Activated T-helper 1 cell treated with Interleukin-2 at 50 U/mL for 16 hours (primary cell): ENCODE results near the gene ADAMTSL5.
"Not testable (repeated sequence)": the region's sequence is repeated elsewhere in the genome, so short reads cannot be mapped to it uniquely, and the experiment has no call there.

Experiments used
- DNase-seq: peaks from one replicate; pipeline ENCODE4 v3.0.0-alpha.2; 2020; ENCODE audit warnings: low read depth

ADAMTSL5 gene

GRCh38 chr19:1529430-1529816, 16.6 kb upstream of the ADAMTSL5 start:
- no peak for DNase-seq

GRCh38 chr19:1528596-1529429, 16.0 kb upstream of the ADAMTSL5 start:
- no peak for DNase-seq

DNA sequence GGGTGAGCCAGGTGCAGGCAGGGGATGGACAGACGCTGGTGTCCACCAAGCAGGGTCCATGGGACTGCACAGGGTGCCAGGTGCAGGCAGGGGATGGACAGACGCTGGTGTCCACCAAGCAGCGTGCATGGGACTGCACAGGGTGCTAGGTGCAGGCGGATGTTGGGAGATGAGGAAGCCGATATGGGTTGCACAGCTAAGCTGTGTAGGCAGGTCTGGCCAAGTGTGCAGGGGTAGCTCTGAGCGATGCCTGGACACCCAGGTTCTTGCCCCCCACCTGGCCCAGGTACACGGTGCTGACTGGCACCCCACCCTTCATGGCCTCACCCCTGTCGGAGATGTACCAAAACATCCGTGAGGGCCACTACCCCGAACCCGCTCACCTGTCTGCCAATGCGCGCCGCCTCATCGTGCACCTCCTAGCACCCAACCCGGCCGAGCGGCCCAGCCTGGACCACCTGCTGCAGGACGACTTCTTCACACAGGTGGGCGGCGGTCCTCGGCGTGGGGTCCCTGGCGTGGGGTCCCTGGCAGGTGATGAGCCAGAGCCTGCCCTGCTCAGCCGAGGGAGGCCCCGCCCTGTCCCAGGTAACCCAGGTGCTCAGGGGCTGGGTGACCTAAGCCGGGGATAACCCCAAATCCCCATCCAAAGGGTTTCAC, 15.0 kb upstream of the ADAMTSL5 start:
- DNase-seq: no peak

GRCh38 chr19:1526979-1527649, 14.3 kb upstream of the ADAMTSL5 start:
- DNase-seq: no peak

DNA sequence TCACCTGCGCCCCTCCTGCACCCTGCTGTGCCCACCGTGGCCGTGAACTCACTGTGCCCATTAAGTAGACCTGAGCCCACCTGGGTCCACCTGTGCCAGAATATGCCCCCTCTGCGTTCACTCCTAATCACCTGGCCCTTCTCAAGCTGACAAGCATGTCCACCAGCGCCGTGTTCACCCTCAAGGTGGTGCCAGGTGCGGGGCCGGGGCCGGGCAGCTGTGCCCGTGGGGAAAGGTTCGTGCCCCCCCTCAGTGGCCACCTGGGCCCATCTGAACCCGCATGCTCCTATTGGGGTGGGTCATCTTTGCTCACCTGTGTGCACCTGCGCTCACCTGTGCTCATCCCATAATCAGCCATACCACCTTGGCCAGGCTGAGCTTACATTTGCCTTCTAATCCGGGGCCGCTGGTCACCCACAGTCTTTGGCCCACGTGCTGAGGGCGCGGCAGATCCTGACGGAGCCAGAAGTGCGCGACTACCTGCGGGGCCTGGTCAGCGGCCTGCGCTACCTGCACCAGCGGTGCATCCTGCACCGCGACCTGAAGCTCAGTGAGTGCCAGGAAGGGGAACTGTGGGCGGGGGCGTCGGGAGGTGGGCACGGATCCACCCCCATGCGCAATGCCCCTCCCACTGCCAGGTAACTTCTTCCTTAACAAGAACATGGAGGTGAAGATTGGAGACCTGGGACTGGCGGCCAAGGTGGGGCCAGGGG, 13.4 kb upstream of the ADAMTSL5 start:
- DNase-seq: no peak

DNA sequence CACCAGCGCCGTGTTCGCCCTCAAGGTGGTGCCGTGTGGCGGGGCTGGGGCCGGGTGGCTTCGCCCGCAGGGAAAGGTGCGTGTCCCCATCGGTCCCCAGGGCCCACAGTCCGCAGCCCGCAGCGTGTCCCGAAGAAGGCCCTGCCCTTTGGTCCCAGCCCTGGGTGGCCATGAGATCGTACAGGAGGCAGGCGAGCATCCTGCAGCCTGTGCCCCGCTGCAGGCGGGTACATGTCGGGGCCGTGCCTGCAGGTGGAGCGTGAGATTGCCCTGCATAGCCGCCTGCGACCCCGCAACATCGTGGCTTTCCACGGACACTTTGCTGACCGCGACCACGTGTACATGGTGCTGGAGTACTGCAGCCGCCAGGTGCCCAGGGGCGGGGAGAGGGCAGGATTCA, 12.5 kb upstream of the ADAMTSL5 start:
- no peak for DNase-seq

DNA sequence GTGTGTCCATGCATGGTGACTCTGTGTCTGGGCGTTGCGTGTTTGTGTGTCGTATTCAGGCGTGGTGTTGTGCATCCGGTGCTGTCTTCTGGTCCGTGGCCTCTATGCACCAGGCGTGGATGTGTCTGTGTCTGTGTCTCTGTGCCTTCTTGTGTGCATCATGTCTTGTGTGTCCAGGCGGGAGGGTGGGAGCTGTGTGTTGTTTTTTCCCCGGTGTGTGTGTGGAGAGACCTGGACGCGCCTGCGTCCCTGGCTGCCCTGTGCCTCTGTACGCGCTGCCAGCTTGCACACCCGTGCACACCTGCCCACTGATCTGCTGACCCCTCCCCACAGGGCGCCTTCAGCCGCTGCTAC, 12.1 kb upstream of the ADAMTSL5 start:
- no peak for DNase-seq

DNA sequence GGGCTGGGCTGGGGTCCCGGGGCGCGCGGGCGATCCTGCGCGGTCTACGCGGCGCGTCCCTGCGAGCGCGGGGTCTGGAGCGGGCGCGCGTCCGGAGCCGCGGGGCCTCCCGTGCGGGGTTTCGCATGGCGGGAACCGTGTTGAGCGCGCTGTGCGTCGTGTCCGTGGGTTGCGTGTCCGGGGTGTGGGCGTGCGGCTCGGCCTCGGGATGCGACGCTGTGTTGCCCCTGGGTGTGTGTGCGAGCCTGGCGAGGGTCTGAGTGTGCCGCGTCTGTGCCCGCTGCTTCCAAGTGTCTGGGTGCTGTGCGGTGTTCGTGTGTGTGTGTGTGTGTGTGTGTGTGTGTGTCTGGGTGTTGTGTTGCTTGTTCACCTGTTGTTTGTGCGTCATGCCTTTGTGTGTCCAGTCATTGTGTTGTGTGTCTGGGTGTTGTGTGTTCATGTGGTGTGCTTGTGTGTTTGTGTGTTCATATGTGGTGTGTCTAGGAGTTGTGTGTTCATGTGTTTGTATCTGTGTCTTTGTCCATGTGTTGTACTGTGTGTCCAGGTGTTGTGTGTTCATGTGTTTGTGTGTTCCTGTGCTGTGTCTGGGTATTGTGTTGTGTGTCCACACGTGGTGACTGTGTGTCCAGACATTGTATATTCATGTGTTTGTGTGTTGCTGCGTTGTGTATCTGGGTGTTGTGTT, 11.6 kb upstream of the ADAMTSL5 start:
- DNase-seq: no peak

DNA sequence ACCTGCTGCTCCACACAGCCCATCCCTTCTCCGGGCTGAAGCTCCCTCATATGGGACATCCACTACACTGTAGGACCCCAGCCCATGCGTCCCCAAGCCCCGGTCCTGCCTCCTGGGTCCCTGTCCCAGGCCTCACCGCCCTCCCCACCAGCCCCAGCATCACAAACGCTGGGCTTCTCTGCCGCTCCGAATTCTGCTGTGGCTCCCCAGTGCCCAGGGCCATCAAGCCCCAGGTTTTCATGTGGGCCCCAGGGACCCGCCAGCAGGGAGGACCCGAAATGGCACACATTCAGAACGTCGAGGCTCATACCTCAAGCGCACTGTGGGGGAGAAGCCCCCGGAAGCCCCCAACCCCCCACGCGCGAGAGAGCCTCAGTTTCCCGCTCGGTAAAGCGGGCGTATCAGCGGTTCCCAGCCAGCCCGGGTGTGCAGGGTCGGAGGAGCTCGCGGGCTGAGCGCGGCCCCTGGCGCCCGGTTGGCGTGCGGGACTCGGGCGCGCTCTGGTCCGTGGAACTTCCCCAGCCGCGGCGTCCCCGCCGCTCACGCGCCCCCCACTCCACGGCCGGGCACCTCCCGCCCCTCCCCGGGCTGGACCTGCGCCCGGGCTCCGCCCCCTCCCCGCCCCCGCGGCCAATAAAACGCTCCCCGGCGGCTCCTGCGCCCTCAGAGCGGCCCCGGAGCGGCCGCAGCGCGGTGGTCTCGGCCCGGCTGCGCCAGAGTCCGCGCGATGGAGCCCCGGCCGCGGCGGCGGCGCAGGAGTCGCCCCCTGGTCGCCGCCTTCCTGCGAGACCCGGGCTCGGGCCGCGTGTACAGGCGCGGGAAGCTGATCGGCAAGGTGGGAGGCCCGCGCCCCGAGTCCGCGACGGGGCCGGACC, 10.8 kb upstream of the ADAMTSL5 start, which contains the start of gene PLK5:
PLK5 (plus strand) TSS at position 666 of the 875 bp plus-strand sequence. CDS start 2,920 bp downstream, outside the sequence.
- DNase-seq: no peak

DNA sequence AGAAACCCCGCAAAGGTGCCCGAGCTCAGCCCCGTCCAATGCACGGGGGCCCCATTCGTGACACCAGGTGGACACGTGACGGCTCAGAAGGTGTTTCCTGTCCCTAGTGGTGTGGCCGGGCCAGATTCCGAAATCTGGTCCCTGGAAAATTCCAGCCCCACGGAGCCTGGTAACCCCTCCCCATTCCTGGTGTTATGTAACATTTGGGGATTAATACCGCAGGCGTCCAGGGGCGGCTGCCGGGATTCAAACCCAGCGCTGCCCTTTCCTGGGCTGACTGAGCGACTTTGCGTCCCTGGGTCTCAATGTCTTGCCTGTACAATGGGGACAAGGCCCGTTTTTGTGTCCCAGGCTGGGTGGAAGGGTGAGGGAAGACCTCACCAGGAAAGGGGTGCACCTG, 10.0 kb upstream of the ADAMTSL5 start:
- no peak for DNase-seq

- no peak for DNase-seq
These were observed 9.2 kb upstream of the ADAMTSL5 start for GRCh38 chr19:1522061-1522460.

GRCh38 chr19:1521636-1522035, 8.8 kb upstream of the ADAMTSL5 start:
- no peak for DNase-seq

GRCh38 chr19:1520203-1520780, 7.5 kb upstream of the ADAMTSL5 start:
- no peak for DNase-seq

DNA sequence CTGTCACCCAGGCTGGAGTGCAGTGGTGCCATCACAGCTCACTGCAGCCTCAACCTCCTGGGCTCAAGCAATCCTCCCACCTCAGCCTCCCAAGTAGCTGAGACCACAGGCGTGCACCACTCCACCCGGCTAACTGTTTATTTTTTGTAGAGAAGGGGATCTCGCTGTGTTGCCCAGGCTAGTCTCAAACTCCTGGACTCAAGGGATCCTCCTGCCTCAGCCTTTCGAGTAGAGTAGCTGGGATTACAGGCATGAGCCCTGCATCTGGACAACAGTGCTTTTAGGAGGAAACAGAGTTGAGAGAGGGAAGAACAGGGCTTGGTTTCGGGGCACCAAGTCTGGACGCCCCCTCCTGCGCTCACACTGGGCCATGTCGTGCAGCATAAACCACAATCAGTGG, 7.0 kb upstream of the ADAMTSL5 start:
- DNase-seq: not testable (repeated sequence)

DNA sequence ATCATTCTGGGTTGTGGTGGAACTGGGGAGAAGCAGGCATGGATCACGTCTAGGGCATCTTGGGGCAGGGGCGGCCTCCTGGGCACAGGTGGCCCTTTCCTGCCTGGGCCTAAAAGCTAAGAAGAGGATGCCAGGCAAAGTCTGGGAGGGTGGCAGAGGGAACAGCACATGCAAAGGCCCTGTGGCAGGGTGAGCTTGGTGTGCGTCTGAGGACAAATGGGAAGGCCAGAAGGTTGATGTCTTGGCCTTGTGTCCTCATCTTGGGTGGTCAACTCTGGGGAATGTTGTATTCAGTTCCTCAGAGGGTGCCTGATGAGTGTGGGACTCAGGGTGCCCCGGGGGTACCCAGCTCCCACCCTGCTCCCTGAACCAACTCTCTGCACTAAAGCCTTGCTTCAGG, 5.7 kb upstream of the ADAMTSL5 start:
- no peak for DNase-seq

GRCh38 chr19:1516395-1516753, 3.6 kb upstream of the ADAMTSL5 start:
- no peak for DNase-seq

DNA sequence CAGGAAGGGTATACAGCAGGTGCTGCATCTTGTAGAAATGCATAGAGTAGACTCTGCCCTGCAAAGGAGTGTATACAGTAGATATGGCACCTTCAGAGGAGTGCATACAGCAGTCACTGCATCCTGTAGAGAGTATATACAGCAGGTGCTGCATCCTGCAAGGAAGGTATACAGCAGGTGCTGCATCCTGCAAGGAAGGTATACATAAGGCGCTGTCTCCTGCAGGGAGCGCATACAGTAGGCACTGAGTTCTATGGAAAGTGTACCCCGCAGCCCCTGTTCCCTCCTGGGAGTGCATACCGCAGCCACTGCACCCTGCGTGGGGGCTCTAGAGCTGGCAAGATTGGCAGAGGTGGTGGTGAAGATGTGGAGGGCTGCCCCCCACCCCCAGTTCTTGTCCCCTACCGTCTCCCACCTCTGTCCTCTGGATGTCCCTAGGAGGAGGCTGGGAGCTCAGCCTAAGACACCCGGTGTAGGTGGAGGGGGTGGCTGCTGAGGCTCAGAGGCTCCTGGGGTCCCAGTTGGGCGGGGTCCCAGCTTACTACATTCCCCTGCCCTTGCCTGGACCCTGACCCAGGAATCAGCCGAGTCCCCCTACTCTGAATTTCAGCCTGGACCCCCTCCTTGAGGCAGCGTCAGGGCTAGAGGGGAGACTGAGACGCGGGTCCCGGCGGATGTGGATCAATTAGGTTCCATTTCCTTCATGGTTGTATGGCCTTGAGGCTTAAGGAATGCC, 2.3 kb upstream of the ADAMTSL5 start:
- no peak for DNase-seq

GRCh38 chr19:1514295-1514661, 1.5 kb upstream of the ADAMTSL5 start:
- DNase-seq: no peak

GRCh38 chr19:1513499-1514294, 878 bp upstream of the ADAMTSL5 start:
- DNase-seq: peak; percentile 53
